ENCODE results near the gene FRMPD2. TPM values are rescaled to one million over a fixed set of nuclear protein-coding genes. Genes with fewer than 3 reads are reported as not detected.

FRMPD2 gene
- total RNA-seq, 1 donor from 2014 or later, result not detected

DNA sequence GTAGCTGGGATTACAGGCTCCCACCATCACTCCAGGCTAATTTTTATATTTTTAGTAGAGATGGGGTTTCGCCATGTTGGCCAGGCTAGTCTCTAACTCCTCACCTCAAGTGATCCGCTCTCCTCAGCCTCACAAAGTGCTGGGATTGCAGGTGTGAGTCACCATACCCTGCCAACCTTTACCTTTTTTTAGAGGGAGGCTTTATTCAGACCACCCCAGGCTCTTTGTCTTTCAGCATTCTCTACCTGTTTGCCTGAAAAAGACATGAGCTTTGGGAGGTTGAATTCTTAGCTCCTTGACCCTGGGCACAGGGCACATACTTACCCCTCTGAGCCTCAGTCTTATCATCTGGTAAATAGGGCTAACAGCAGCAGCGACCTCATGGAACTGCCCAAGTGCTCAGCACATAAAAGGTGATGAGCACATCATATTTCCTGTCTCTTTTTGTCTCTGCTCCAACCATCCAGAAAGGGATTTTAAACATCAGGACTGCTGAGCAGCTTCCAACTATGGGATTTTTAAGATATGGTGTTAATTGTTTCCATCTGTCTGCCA is 17.0 kb downstream of the FRMPD2 start:
- Mint-ChIP-seq H3K27ac (ENCODE audit: unreplicated experiment) (no peak overlapping the region), H3K4me1 (ENCODE audit: low read depth) (peaks cover 12% of the 10 kb centered on the region), H3K27me3 (ENCODE audit: low read depth) (peaks cover 9% of the 10 kb centered on the region), H3K9me3 (ENCODE audit: low read depth) (peaks cover 8% of the 10 kb centered on the region), H3K36me3 (ENCODE audit: low read depth) (peaks cover 2% of the 10 kb centered on the region), H3K4me3 (ENCODE audit: unreplicated experiment) (no peak overlapping the region)
- TF ChIP-seq, protein P1, sequence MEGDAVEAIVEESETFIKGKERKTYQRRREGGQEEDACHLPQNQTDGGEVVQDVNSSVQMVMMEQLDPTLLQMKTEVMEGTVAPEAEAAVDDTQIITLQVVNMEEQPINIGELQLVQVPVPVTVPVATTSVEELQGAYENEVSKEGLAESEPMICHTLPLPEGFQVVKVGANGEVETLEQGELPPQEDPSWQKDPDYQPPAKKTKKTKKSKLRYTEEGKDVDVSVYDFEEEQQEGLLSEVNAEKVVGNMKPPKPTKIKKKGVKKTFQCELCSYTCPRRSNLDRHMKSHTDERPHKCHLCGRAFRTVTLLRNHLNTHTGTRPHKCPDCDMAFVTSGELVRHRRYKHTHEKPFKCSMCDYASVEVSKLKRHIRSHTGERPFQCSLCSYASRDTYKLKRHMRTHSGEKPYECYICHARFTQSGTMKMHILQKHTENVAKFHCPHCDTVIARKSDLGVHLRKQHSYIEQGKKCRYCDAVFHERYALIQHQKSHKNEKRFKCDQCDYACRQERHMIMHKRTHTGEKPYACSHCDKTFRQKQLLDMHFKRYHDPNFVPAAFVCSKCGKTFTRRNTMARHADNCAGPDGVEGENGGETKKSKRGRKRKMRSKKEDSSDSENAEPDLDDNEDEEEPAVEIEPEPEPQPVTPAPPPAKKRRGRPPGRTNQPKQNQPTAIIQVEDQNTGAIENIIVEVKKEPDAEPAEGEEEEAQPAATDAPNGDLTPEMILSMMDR (IDR thresholded peaks at IDR 0.05), result no peak
- DNase-seq (ENCODE audit: low spot score), result no peak

DNA sequence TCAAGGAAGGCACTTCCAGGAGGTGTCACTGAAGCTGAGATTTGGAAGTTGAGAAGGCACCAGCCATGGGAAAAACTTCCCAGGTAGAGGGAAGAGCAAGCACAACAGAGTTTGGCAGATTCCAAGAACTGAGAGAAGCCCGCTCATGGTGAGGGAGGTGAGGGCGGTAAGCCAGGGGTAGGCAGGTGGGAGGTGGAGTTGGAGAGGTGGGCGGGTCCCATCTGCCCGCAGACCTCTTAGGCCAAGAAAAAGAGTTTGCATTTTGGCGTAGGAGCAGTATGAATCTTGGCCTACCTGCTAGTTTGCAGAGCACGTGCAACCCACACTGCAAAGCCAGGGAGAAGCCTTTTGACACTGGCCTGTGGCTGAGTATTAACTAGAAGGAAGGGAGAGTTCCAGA is 18.8 kb downstream of the FRMPD2 start:
- Mint-ChIP-seq H3K4me3 (ENCODE audit: unreplicated experiment) (no peak overlapping the region), H3K27ac (ENCODE audit: unreplicated experiment) (no peak overlapping the region), H3K4me1 (ENCODE audit: low read depth) (peaks cover 12% of the 10 kb centered on the region), H3K36me3 (ENCODE audit: low read depth) (no peaks in the 10 kb centered on the region), H3K9me3 (ENCODE audit: low read depth) (peaks cover 5% of the 10 kb centered on the region), H3K27me3 (ENCODE audit: low read depth) (peaks cover 5% of the 10 kb centered on the region)
- no peak for DNase-seq (ENCODE audit: low spot score)
- TF ChIP-seq, protein P1 (IDR thresholded peaks at IDR 0.05), result no peak

DNA sequence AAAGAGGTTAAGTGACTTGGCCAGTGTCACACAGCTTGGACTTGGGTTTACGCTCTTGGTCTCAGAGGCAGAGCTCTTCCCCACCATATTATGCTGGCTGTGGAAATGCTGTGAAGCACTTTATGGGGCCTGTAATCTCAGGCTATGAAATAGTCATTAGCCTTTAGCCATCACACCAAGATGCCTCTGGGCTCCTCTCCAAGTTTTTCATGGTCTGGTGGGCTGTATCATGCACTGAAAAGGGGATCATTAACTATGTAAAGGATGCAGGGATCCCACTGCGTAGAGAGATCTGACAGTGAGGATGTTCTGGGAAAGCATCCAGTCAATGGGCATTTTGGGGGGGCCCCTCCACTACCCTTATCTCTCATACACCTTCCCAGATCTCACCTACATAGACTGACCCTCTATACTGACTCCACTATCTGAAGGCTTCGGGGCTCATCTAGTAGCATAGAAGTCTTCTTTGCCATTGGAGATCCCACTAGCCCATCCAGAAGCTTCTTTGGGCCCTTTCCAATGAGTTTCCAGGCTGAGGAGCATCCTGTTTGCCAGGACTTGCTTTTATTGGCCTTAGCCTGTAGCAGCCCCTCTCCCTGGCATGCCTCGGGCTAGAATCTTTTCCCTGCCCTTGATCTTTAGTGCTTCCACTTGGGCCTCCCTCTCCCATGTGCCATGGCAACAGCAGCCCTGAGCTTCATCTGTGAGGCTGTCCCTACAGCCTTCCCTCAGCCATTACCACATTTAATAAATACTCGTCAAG is 19.6 kb downstream of the FRMPD2 start:
- Mint-ChIP-seq H3K27me3 (ENCODE audit: low read depth) (no peaks in the 10 kb centered on the region), H3K27ac (ENCODE audit: unreplicated experiment) (no peak overlapping the region), H3K36me3 (ENCODE audit: low read depth) (no peaks in the 10 kb centered on the region), H3K4me1 (ENCODE audit: low read depth) (peaks cover 12% of the 10 kb centered on the region), H3K4me3 (ENCODE audit: unreplicated experiment) (no peak overlapping the region), H3K9me3 (ENCODE audit: low read depth) (no peaks in the 10 kb centered on the region)
- DNase-seq (ENCODE audit: low spot score), result no peak
- TF ChIP-seq, protein P1 (IDR thresholded peaks at IDR 0.05), result no peak

DNA sequence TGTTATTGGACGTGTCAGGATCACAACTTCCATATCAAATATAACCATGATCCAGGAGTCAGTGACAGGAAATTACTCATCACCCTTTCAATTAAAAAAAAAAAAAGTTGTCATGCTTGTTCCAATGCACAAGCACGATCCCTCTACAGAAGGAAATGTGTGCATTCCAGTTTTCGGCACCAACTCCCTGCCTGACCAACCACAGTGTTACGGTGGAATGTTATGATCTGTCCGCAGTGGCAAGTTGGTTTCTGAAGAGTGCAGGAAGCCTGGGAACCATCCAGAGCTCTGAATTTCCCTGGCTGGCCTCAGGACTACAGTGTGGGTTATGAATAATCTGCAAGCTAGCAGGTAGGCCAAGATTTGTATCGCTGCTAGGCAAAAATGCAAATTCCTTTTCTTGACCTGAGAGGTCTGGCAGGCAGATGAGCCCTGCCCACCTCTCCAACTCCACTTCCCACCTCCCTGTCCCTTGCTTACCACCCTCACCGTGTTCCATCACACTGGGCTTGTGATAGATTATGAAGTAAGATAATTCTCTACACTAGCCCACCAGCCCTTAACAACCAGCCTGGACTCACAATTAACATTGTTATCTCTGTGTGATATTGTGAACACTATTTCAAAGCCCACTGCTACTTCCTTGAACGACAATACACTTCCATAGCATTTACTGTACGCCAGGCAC is 20.4 kb downstream of the FRMPD2 start:
- H3K27ac Mint-ChIP-seq (ENCODE audit: unreplicated experiment), result peak overlapping the region; percentile 19
- DNase-seq (ENCODE audit: low spot score), result no peak
- no peaks in the 10 kb centered on the region for H3K36me3 Mint-ChIP-seq (ENCODE audit: low read depth)
- no peaks in the 10 kb centered on the region for H3K27me3 Mint-ChIP-seq (ENCODE audit: low read depth)
- H3K4me3 Mint-ChIP-seq (ENCODE audit: unreplicated experiment), result no peak overlapping the region
- no peaks in the 10 kb centered on the region for H3K9me3 Mint-ChIP-seq (ENCODE audit: low read depth)
- H3K4me1 Mint-ChIP-seq (ENCODE audit: low read depth), result peaks cover 12% of the 10 kb centered on the region
- TF ChIP-seq, protein P1 (IDR thresholded peaks at IDR 0.05), result no peak

DNA sequence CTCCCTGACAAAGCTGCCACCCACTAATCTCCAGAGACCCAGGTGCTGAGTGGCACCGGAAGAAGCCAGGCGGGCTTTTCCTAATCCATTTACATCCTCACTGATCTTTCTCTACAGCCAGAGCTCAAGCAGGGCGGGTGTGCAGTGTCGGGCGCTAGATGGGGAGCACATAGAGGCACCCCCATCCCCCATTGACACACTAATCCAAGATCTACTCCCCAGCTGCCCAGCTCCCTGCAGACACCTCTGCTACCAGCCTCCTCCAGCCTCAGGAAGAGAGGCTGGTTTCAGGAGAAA is 22.2 kb downstream of the FRMPD2 start:
- H3K4me3 Mint-ChIP-seq (ENCODE audit: unreplicated experiment), result no peak overlapping the region
- H3K27me3 Mint-ChIP-seq (ENCODE audit: low read depth), result no peaks in the 10 kb centered on the region
- no peak for DNase-seq (ENCODE audit: low spot score)
- H3K9me3 Mint-ChIP-seq (ENCODE audit: low read depth), result no peaks in the 10 kb centered on the region
- TF ChIP-seq, protein P1 (IDR thresholded peaks at IDR 0.05), result no peak
- H3K4me1 Mint-ChIP-seq (ENCODE audit: low read depth), result peaks cover 12% of the 10 kb centered on the region
- H3K27ac Mint-ChIP-seq (ENCODE audit: unreplicated experiment), result no peak overlapping the region
- no peaks in the 10 kb centered on the region for H3K36me3 Mint-ChIP-seq (ENCODE audit: low read depth)
